Naive thymus-derived CD4-positive, alpha-beta T cell (primary cell): ENCODE data around the gene ABCC5. TPM values are rescaled to one million over a fixed set of nuclear protein-coding genes. Genes with fewer than 3 reads are reported as not detected.
A peak's percentile ranks its signal among the peaks of the same experiment; 100 is the strongest.

ENCODE experiments used
- ATAC-seq: fragments of 150-1000 bp; cut with Tn5 transposase; 2 replicates; pipeline ENCODE4 v1.10.0; 2021; ENCODE audit warnings: mild to moderate bottlenecking, moderate library complexity
- CTCF ChIA-PET: fragments of 350-600 bp; sonication (Branson Sonifier 250); formaldehyde crosslinking; loops from one replicate; lab custom pipeline; 2021; ENCODE audit warnings: antibody characterized with exemption; lab: Charles Lee
- POLR2A ChIA-PET: fragments of 350-600 bp; sonication (Branson Sonifier 250); formaldehyde crosslinking; loops from one replicate; lab custom pipeline; 2021; ENCODE audit warnings: antibody characterized with exemption, inconsistent platforms; lab: Charles Lee
- DNase-seq, 9 donors: peaks; one replicate each; pipeline versions ENCODE4 v3.0.0 to v3.0.0-alpha.2; 2020 to 2022; ENCODE audit warnings: mixed read lengths in 1 of 9
- H3K27ac ChIP-seq: one replicate; pipeline ENCODE4 v1.7.0; 2013; ENCODE audit warnings: mild to moderate bottlenecking, low read depth, low read length, moderate library complexity
- H3K27me3 ChIP-seq, 2 donors: one replicate each; pipeline ENCODE4 v1.7.0; 2013; ENCODE audit warnings: low read length in 2 of 2, mild to moderate bottlenecking in 2 of 2, moderate library complexity in 2 of 2; ENCODE audit not compliant: control insufficient read depth in 2 of 2, insufficient read depth in 2 of 2
- H3K36me3 ChIP-seq, 3 experiments: 1 replicate in 2 of 3; 2 replicates in 1 of 3; pipeline ENCODE4 v1.7.0; 2013; ENCODE audit warnings: low read length in 3 of 3, mild to moderate bottlenecking in 3 of 3, moderate library complexity in 1 of 3; ENCODE audit not compliant: insufficient read depth in 3 of 3, control insufficient read depth in 2 of 3
- H3K4me1 ChIP-seq, 2 donors: one replicate each; pipeline ENCODE4 v1.7.0; 2013; ENCODE audit warnings: low read length in 2 of 2, mild to moderate bottlenecking in 2 of 2, moderate library complexity in 1 of 2; ENCODE audit not compliant: control insufficient read depth in 2 of 2, insufficient read depth in 2 of 2
- H3K4me3 ChIP-seq: 2 replicates; pipeline ENCODE4 v1.7.0; 2013; ENCODE audit warnings: mild to moderate bottlenecking, low read length
- H3K9me3 ChIP-seq, 3 experiments: 1 replicate in 2 of 3; 2 replicates in 1 of 3; pipeline ENCODE4 v1.7.0; 2013; ENCODE audit warnings: low read length in 3 of 3; ENCODE audit not compliant: control insufficient read depth in 2 of 3
- H3K27ac Mint-ChIP-seq, 9 donors: one replicate each; pipeline ENCODE4 v1.8.0; 2020 to 2022; ENCODE audit warnings: mixed read lengths in 9 of 9, mild to moderate bottlenecking in 8 of 9, moderate library complexity in 5 of 9, inconsistent platforms in 2 of 9
- H3K27me3 Mint-ChIP-seq, 5 donors: one replicate each; pipeline ENCODE4 v1.8.0; 2021 to 2022; ENCODE audit warnings: mixed read lengths in 5 of 5, mild to moderate bottlenecking in 1 of 5
- H3K36me3 Mint-ChIP-seq, 5 donors: one replicate each; pipeline ENCODE4 v1.8.0; 2020 to 2022; ENCODE audit warnings: mixed read lengths in 5 of 5, mild to moderate bottlenecking in 3 of 5, inconsistent platforms in 1 of 5
- H3K4me1 Mint-ChIP-seq, 7 donors: one replicate each; pipeline ENCODE4 v1.8.0; 2020 to 2022; ENCODE audit warnings: mixed read lengths in 7 of 7, mild to moderate bottlenecking in 3 of 7, inconsistent platforms in 1 of 7
- H3K4me3 Mint-ChIP-seq, 10 donors: one replicate each; pipeline ENCODE4 v1.8.0; 2020 to 2022; ENCODE audit warnings: mild to moderate bottlenecking in 10 of 10, mixed read lengths in 10 of 10, moderate library complexity in 6 of 10, inconsistent platforms in 2 of 10
- H3K9me3 Mint-ChIP-seq, 11 donors: one replicate each; pipeline ENCODE4 v1.8.0; 2020 to 2022; ENCODE audit warnings: mixed read lengths in 11 of 11, mild to moderate bottlenecking in 4 of 11, inconsistent platforms in 1 of 11, moderate library complexity in 1 of 11
- intact Hi-C, 2 donors: fragments of 100-400 bp; cut with micrococcal nuclease; formaldehyde crosslinking; loops; one replicate each; pipeline ENCODE4 v1.15.1; 2023
- polyA plus RNA-seq, 2 donors: library from polyadenylated mRNA; unstranded; fragments of 300-500 nt; fragmentation: Illumina TruSeq; gene quantifications; one replicate each; pipeline ENCODE4 v1.2.3, GENCODE V29; 2021
- total RNA-seq, 6 experiments: library from RNA in 5 of 6; stranded (reverse) in 5 of 6; gene quantifications; 1 replicate in 5 of 6; 2 replicates in 1 of 6; pipeline ENCODE4 v1.2.3 and lab custom pipeline; 2021 to 2026

ABCC5 gene
- total RNA-seq = 10 to 100 TPM; 15.6 to 50.4 (median 25.5) TPM
- 10 to 100 TPM in 1 of 2 donors, 1 to 10 TPM in 1; 8.6 to 11.4 TPM for polyA plus RNA-seq
- total RNA-seq (lab: John Stamatoyannopoulos, UW) = 32.0 reads per million, percentile 61 among the genes with 10 or more reads in this experiment

DNA sequence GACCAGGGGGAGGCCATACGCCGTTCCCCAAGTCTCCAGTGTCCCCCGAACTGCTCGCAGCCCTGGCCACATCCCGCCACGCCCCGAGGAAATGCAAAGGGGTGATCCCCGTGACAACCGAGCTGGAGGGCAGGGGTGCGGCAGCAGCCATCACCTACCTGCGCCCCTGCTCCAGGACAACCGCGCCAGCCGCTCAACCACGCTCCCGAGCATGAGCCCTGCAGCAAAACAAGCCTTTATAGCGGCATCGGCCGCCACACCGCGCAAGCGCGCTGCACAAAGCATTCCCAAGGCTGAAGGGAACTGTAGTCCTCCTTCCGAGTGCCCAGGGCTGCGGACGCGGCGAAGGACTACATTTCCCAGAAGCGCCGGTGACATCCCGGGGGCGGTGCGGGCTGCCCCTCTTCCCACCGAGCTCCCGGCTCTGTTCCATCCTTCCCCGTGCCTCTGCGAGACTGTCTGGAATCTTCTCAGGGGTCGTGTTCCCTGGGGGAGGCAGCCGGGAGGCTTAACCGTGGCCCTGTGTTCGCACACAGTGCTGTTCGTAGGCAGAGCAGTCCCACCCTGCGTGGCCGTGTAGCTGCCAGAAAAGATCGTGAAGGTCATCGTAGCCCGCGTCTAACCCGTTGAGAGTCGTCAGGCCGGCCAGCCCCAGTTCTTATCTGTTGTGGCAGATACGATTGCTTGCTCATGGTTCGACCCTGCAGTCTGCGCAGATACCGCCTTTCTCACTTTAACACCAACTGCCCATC, at the start of gene ABCC5:
Gene ABCC5 (minus strand): TSS at position 213 of the 752 bp plus-strand sequence. CDS start 3,492 bp downstream, outside the sequence.
- Histone ChIP-seq H3K4me1 (peaks cover 8 to 14% of the 10 kb centered on the region in 2 donors), H3K9me3 (no peaks in the 10 kb centered on the region), H3K27ac (peak within 1 kb of the TSS; percentile 72), H3K36me3 (peaks cover 0 to 5% (median 0%) of the 10 kb centered on the region in 3 experiments), H3K27me3 (no peaks in the 10 kb centered on the region), H3K4me3 (peak within 1 kb of the TSS; percentile 100)
- ATAC-seq (peak; percentile 96), DNase-seq (peak; percentile 62 to 84 (median 79))
- Mint-ChIP-seq H3K9me3 (no peaks in the 10 kb centered on the region), H3K36me3 (peaks cover 0 to 8% (median 6%) of the 10 kb centered on the region in 5 donors), H3K27ac (peak within 1 kb of the TSS; percentile 70 to 95 (median 91)), H3K27me3 (peaks cover 5 to 15% (median 9%) of the 10 kb centered on the region in 5 donors), H3K4me3 (peak within 1 kb of the TSS; percentile 96 to 100 (median 99)), H3K4me1 (peaks cover 11 to 33% (median 25%) of the 10 kb centered on the region in 7 donors)
- POLR2A ChIA-PET = interaction anchor here (0.6 to 1.5 kb wide), 5 partner anchors 19 to 232 kb away, joined by 3 to 10 read pairs (median 4); partner anchors contain the start of genes ABCF3, EEF1AKMT4 and EIF2B5
- intact Hi-C loops = loop anchor here (1.0 to 10.0 kb wide), 17 partner anchors 113 to 1223 kb away; partner anchors contain the start of genes AP2M1 (in 2 of the 2), EIF2B5 (in 2 of the 2), KLHL24 (in 2 of the 2) and PSMD2 (in 2 of the 2)
- CTCF ChIA-PET = interaction anchor here (0.7 to 1.2 kb wide), 5 partner anchors 12 to 133 kb away, joined by 3 to 6 read pairs (median 4); partner anchors contain the start of genes EIF2B5 and PARL

DNA sequence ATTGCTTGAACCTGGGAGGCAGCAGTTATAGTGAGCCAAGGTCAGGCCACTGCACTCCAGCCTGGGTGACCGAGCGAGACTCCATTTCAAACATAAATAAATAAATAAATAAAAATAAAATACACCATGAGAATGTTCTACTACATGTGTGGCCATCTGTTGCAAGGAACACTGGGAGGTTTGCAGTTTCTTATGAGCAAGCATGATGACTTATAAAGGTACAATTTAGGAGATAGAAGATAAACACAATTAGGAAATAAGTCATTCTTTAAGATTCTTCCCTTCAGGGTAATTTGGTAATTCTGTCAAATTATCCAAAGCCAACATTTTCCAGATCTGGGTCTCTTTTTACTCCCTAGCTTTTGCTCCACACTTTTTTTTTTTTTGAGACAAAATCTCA, 48.5 kb upstream of the ABCC5 start:
- Mint-ChIP-seq H3K27ac (no peak overlapping the region), H3K27me3 (peaks cover 0 to 15% (median 7%) of the 10 kb centered on the region in 5 donors), H3K9me3 (peaks cover 2 to 10% (median 7%) of the 10 kb centered on the region in 11 donors), H3K4me3 (no peak overlapping the region), H3K4me1 (peaks cover 0 to 2% (median 0%) of the 10 kb centered on the region in 7 donors), H3K36me3 (peaks cover 0 to 8% (median 4%) of the 10 kb centered on the region in 5 donors)
- Histone ChIP-seq H3K4me1 (no peaks in the 10 kb centered on the region), H3K36me3 (no peaks in the 10 kb centered on the region), H3K27me3 (no peaks in the 10 kb centered on the region), H3K27ac (no peak overlapping the region), H3K9me3 (no peaks in the 10 kb centered on the region), H3K4me3 (no peak overlapping the region)
- intact Hi-C loops = no loop called here
- CTCF ChIA-PET = no interaction called here
- no peak for DNase-seq
- no peak for ATAC-seq
- POLR2A ChIA-PET = no interaction called here

DNA sequence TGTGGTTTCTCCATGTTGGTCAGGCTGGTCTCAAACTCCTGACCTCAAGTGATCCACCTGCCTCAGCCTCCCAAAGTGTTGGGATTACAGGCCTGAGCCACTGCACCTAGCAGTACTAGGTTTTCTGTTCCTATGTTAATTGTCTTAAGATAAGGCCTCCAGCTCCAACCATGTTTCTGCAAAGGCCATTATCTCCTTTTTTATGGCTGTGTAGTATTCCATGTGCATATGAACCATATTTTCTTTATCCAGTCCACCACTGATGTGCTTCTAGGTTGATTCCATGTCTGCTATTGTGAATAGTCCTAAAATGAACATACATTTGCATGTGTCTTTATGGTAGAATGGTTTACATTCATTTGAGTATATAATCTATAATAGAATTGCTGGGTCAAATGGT, 45.0 kb upstream of the ABCC5 start:
- no peak for ATAC-seq
- no peak for DNase-seq
- Mint-ChIP-seq H3K27ac (no peak overlapping the region), H3K4me1 (peaks cover 0 to 2% (median 0%) of the 10 kb centered on the region in 7 donors), H3K4me3 (no peak overlapping the region), H3K27me3 (peaks cover 0 to 9% (median 0%) of the 10 kb centered on the region in 5 donors), H3K36me3 (no peaks in the 10 kb centered on the region), H3K9me3 (no peaks in the 10 kb centered on the region)
- no peak overlapping the region for H3K27ac ChIP-seq
- intact Hi-C loops = no loop called here
- ChIA-PET POLR2A (no interaction called here), CTCF (no interaction called here)
- H3K36me3 ChIP-seq = no peaks in the 10 kb centered on the region
- H3K4me1 ChIP-seq = no peaks in the 10 kb centered on the region
- H3K9me3 ChIP-seq = no peaks in the 10 kb centered on the region
- no peaks in the 10 kb centered on the region for H3K27me3 ChIP-seq
- H3K4me3 ChIP-seq = no peak overlapping the region

DNA sequence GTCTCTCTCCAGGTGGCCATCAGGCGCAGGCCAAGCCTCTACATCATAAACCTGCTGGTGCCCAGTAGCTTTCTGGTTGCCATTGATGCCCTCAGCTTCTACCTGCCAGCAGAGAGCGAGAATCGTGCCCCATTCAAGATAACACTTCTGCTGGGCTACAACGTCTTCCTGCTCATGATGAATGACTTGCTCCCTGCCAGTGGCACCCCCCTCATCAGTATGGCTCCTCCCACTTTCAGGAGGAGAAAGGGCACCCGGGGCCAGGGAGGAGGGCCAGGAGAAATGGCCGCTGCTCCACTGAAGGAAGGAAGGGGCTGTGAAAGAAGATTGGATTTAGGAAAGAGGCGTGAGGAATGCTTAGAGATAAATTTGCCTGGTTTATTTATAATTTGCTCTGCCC, 41.7 kb upstream of the ABCC5 start:
- no peaks in the 10 kb centered on the region for H3K9me3 Mint-ChIP-seq
- DNase-seq = no peak
- no peaks in the 10 kb centered on the region for H3K4me1 Mint-ChIP-seq
- POLR2A ChIA-PET = no interaction called here
- H3K27me3 Mint-ChIP-seq = peaks cover 0 to 13% (median 3%) of the 10 kb centered on the region in 5 donors
- Histone ChIP-seq H3K36me3 (no peaks in the 10 kb centered on the region), H3K4me3 (no peak overlapping the region), H3K27me3 (no peaks in the 10 kb centered on the region), H3K27ac (no peak overlapping the region), H3K9me3 (no peaks in the 10 kb centered on the region), H3K4me1 (no peaks in the 10 kb centered on the region)
- no peak overlapping the region for H3K27ac Mint-ChIP-seq
- no peak for ATAC-seq
- no peak overlapping the region for H3K4me3 Mint-ChIP-seq
- H3K36me3 Mint-ChIP-seq = no peaks in the 10 kb centered on the region
- CTCF ChIA-PET = no interaction called here
- intact Hi-C loops = no loop called here

DNA sequence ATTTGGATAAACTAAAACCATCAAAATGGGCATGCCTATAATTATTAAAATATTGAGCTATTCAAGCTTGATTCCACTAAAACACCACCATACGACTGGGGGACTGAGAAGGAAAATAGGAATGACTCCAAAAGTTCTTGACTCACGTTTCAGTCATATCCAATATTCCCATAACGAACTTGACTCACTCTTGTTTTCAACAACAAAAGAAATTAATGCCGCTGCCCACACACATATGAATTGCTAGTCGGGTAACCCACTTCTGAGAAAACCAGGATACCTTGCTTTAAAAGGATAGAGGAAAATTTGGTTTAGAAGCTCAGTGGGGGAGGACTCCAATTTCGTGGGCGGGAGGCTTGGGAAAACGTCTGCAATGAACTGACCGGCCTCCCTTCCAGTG, 40.3 kb upstream of the ABCC5 start:
- Mint-ChIP-seq H3K36me3 (no peaks in the 10 kb centered on the region), H3K4me1 (peaks cover 0 to 2% (median 0%) of the 10 kb centered on the region in 7 donors), H3K9me3 (no peaks in the 10 kb centered on the region), H3K27ac (no peak overlapping the region), H3K27me3 (peaks cover 0 to 13% (median 0%) of the 10 kb centered on the region in 5 donors), H3K4me3 (no peak overlapping the region)
- intact Hi-C loops = no loop called here
- ATAC-seq = no peak
- Histone ChIP-seq H3K9me3 (no peaks in the 10 kb centered on the region), H3K4me1 (no peaks in the 10 kb centered on the region), H3K27ac (no peak overlapping the region), H3K27me3 (no peaks in the 10 kb centered on the region), H3K4me3 (no peak overlapping the region), H3K36me3 (no peaks in the 10 kb centered on the region)
- DNase-seq = no peak
- CTCF ChIA-PET = interaction anchor here (0.9 kb wide), 1 partner anchor 10 kb away, joined by 4 read pairs; no protein-coding TSS in a partner anchor
- POLR2A ChIA-PET = no interaction called here

DNA sequence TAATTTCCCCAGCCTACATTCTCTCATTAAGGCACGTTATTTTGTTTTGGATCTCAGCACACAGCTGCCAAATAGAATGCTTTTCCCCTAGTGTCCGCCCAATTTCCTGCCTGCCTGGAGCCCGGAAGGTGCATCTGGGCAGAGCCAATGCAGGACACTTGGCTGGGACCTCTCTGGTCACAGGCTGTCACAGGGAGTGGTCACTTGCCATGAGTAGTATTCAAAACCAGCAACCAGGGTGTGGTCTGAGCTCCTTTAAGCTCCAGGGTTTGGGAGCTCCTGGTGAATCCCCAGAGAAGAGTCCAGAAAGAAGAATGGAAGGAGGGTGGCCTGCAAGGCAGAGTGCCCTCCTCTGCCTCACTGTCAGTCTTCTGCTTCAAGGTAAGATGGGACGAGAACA, 35.1 kb upstream of the ABCC5 start, which contains the start of gene HTR3C:
Gene HTR3C (plus strand): TSS at position 281 of the 400 bp plus-strand sequence. CDS start 34 bp downstream, at position 315.
- Histone ChIP-seq H3K4me3 (no peak within 1 kb of the TSS), H3K9me3 (no peaks in the 10 kb centered on the region), H3K36me3 (no peaks in the 10 kb centered on the region), H3K4me1 (no peaks in the 10 kb centered on the region), H3K27me3 (no peaks in the 10 kb centered on the region), H3K27ac (no peak within 1 kb of the TSS)
- intact Hi-C loops = no loop called here
- H3K27me3 Mint-ChIP-seq = peaks cover 0 to 22% (median 12%) of the 10 kb centered on the region in 5 donors
- H3K9me3 Mint-ChIP-seq = no peaks in the 10 kb centered on the region
- H3K4me3 Mint-ChIP-seq = no peak within 1 kb of the TSS
- DNase-seq (no peak), ATAC-seq (no peak)
- ChIA-PET POLR2A (no interaction called here), CTCF (no interaction called here)
- H3K4me1 Mint-ChIP-seq = peaks cover 0 to 5% (median 0%) of the 10 kb centered on the region in 7 donors
- H3K27ac Mint-ChIP-seq = no peak within 1 kb of the TSS
- no peaks in the 10 kb centered on the region for H3K36me3 Mint-ChIP-seq
